HG03469 (cell line): Measurements from ENCODE around the gene TCF12.
"Not testable (repeated sequence)": the region's sequence is repeated elsewhere in the genome, so short reads cannot be mapped to it uniquely, and the experiment has no call there.

Experiments
- ATAC-seq: cut with Tn5 transposase; IDR thresholded peaks from one replicate; pipeline ENCODE4 v1.9.1; 2021; ENCODE audit warnings: mild to moderate bottlenecking, moderate library complexity, moderate number of reproducible peaks; ENCODE audit not compliant: unreplicated experiment

Gene TCF12

GRCh38 chr15:57089815-57090495 lies 171.5 kb downstream of the TCF12 start:
- ATAC-seq = no peak

- no peak for ATAC-seq
Observed at GRCh38 chr15:57090496-57090859, 172.0 kb downstream of the TCF12 start.

GRCh38 chr15:57091636-57092035 lies 173.2 kb downstream of the TCF12 start:
- no peak for ATAC-seq

- no peak for ATAC-seq
Observed at GRCh38 chr15:57092252-57092651, 173.8 kb downstream of the TCF12 start.

- no peak for ATAC-seq
Observed at GRCh38 chr15:57094321-57095257, 176.1 kb downstream of the TCF12 start.

GRCh38 chr15:57095896-57096295 lies 177.5 kb downstream of the TCF12 start:
- ATAC-seq = no peak

- no peak for ATAC-seq
Observed at GRCh38 chr15:57097246-57097645, 178.8 kb downstream of the TCF12 start.

- ATAC-seq = not testable (repeated sequence)
Observed at GRCh38 chr15:57097919-57098543, 179.6 kb downstream of the TCF12 start.

GRCh38 chr15:57098896-57099295 lies 180.5 kb downstream of the TCF12 start:
- ATAC-seq = no peak

- no peak for ATAC-seq
Observed at GRCh38 chr15:57100136-57100539, 181.7 kb downstream of the TCF12 start.

GRCh38 chr15:57102858-57103257 lies 184.4 kb downstream of the TCF12 start:
- no peak for ATAC-seq

- ATAC-seq = no peak
Observed at GRCh38 chr15:57108296-57108695, 189.9 kb downstream of the TCF12 start.

GRCh38 chr15:57109005-57109404 lies 190.6 kb downstream of the TCF12 start:
- ATAC-seq = no peak

- no peak for ATAC-seq
Observed at GRCh38 chr15:57111002-57111401, 192.6 kb downstream of the TCF12 start.

GRCh38 chr15:57112178-57112577 lies 193.7 kb downstream of the TCF12 start:
- no peak for ATAC-seq

- ATAC-seq = no peak
Observed at GRCh38 chr15:57114070-57114469, 195.6 kb downstream of the TCF12 start.

GRCh38 chr15:57118013-57118799 lies 199.8 kb downstream of the TCF12 start:
- ATAC-seq = no peak

- no peak for ATAC-seq
Observed at GRCh38 chr15:57122080-57122840, 203.8 kb downstream of the TCF12 start.

GRCh38 chr15:57124036-57124435 lies 205.6 kb downstream of the TCF12 start:
- no peak for ATAC-seq

GRCh38 chr15:57129064-57129463 lies 210.6 kb downstream of the TCF12 start:
- no peak for ATAC-seq
